ENCODE measurements around the gene CCDC39. TPM values are rescaled to one million over a fixed set of nuclear protein-coding genes. Genes with fewer than 3 reads are reported as not detected.

The CCDC39 gene
- total RNA-seq, 2 donors from 2014 or later = 0.20 to 1.1 TPM

- H3K4me1 ChIP-seq (ENCODE audit: control insufficient read depth, insufficient read depth, low read length) = no peaks in the 10 kb centered on the region
- Mint-ChIP-seq H3K4me1 (no peaks in the 10 kb centered on the region), H3K9me3 (no peaks in the 10 kb centered on the region), H3K27ac (no peak overlapping the region), H3K27me3 (ENCODE audit: insufficient read depth) (no peaks in the 10 kb centered on the region), H3K4me3 (no peak overlapping the region), H3K36me3 (ENCODE audit: low read depth) (peaks cover 34% of the 10 kb centered on the region)
- H3K27ac ChIP-seq (ENCODE audit: low read depth, low read length) = no peak overlapping the region
- no peak for DNase-seq
- WGBS, 2 experiments (ENCODE audit: insufficient coverage in 1 of 2, insufficient read length in 1 of 2) = 97 to 98% methylated on average over 5 of the region's 5 CpGs
- peaks cover 71% of the 10 kb centered on the region for H3K36me3 ChIP-seq (ENCODE audit: control insufficient read depth, insufficient read depth, low read length)
- no peaks in the 10 kb centered on the region for H3K27me3 ChIP-seq (ENCODE audit: control insufficient read depth, insufficient read depth, low read length, poor library complexity, severe bottlenecking)
- H3K9ac ChIP-seq (ENCODE audit: extremely low read depth, low read length, poor library complexity, severe bottlenecking) = no peak overlapping the region
- no peak for TF ChIP-seq CTCF (conservative IDR thresholded peaks at IDR 0.05)
- no peak overlapping the region for H3K4me3 ChIP-seq (ENCODE audit: low read length)
- no peaks in the 10 kb centered on the region for H3K9me3 ChIP-seq (ENCODE audit: control insufficient read depth, low read length)
These were observed 66.9 kb downstream of the CCDC39 start for GRCh38 chr3:180612364-180612763.

GRCh38 chr3:180611006-180611405, 68.3 kb downstream of the CCDC39 start:
- H3K4me3 Mint-ChIP-seq = no peak overlapping the region
- H3K27ac ChIP-seq (ENCODE audit: low read depth, low read length) = no peak overlapping the region
- H3K4me1 Mint-ChIP-seq = no peaks in the 10 kb centered on the region
- no peak overlapping the region for H3K4me3 ChIP-seq (ENCODE audit: low read length)
- TF ChIP-seq CTCF (conservative IDR thresholded peaks at IDR 0.05) = no peak
- no peak overlapping the region for H3K27ac Mint-ChIP-seq
- H3K27me3 Mint-ChIP-seq (ENCODE audit: insufficient read depth) = no peaks in the 10 kb centered on the region
- H3K36me3 ChIP-seq (ENCODE audit: control insufficient read depth, insufficient read depth, low read length) = peaks cover 85% of the 10 kb centered on the region
- WGBS, 2 experiments (ENCODE audit: insufficient coverage in 1 of 2, insufficient read length in 1 of 2) = 94 to 100% methylated on average over 1 of the region's 1 CpG
- H3K9ac ChIP-seq (ENCODE audit: extremely low read depth, low read length, poor library complexity, severe bottlenecking) = no peak overlapping the region
- H3K4me1 ChIP-seq (ENCODE audit: control insufficient read depth, insufficient read depth, low read length) = no peaks in the 10 kb centered on the region
- no peaks in the 10 kb centered on the region for H3K9me3 Mint-ChIP-seq
- peaks cover 43% of the 10 kb centered on the region for H3K36me3 Mint-ChIP-seq (ENCODE audit: low read depth)
- H3K9me3 ChIP-seq (ENCODE audit: control insufficient read depth, low read length) = no peaks in the 10 kb centered on the region
- DNase-seq = no peak
- no peaks in the 10 kb centered on the region for H3K27me3 ChIP-seq (ENCODE audit: control insufficient read depth, insufficient read depth, low read length, poor library complexity, severe bottlenecking)

- Histone ChIP-seq H3K36me3 (ENCODE audit: control insufficient read depth, insufficient read depth, low read length) (peaks cover 28% of the 10 kb centered on the region), H3K27me3 (ENCODE audit: control insufficient read depth, insufficient read depth, low read length, poor library complexity, severe bottlenecking) (peaks cover 42% of the 10 kb centered on the region), H3K4me3 (ENCODE audit: low read length) (peak within 1 kb of the TSS; percentile 85), H3K9me3 (ENCODE audit: control insufficient read depth, low read length) (peaks cover 8% of the 10 kb centered on the region), H3K9ac (ENCODE audit: extremely low read depth, low read length, poor library complexity, severe bottlenecking) (peak within 1 kb of the TSS; percentile 72), H3K4me1 (ENCODE audit: control insufficient read depth, insufficient read depth, low read length) (no peaks in the 10 kb centered on the region), H3K27ac (ENCODE audit: low read depth, low read length) (peak within 1 kb of the TSS; percentile 74)
- H3K27me3 Mint-ChIP-seq (ENCODE audit: insufficient read depth) = peaks cover 46% of the 10 kb centered on the region
- peaks cover 6% of the 10 kb centered on the region for H3K4me1 Mint-ChIP-seq
- no peak for TF ChIP-seq CTCF (conservative IDR thresholded peaks at IDR 0.05)
- H3K36me3 Mint-ChIP-seq (ENCODE audit: low read depth) = peaks cover 21% of the 10 kb centered on the region
- H3K9me3 Mint-ChIP-seq = no peaks in the 10 kb centered on the region
- peak; percentile 97 for DNase-seq
- 8 to 22% methylated on average over 30 to 70 of the region's 70 CpGs for WGBS, 2 experiments (ENCODE audit: insufficient coverage in 1 of 2, insufficient read length in 1 of 2)
- H3K27ac Mint-ChIP-seq = peak within 1 kb of the TSS; percentile 91
- peak within 1 kb of the TSS; percentile 94 for H3K4me3 Mint-ChIP-seq
These were observed 77.3 kb downstream of the CCDC39 start, which contains the start of gene TTC14 for GRCh38 chr3:180601688-180602666. TTC14 (plus strand) TSS chr3:180602163; CDS start chr3:180602262, 99 bp downstream.
